Measurements from ENCODE around the gene CPNE2. TPM values are rescaled to one million over a fixed set of nuclear protein-coding genes. Genes with fewer than 3 reads are reported as not detected.

CPNE2 gene
- total and polyA plus RNA-seq, 10 of the 15 experiments (the other 5 are each of a cell fraction or from before 2014, with no cell fraction given), result 3.1 to 22.1 (median 9.9) TPM

- intact Hi-C loops (cut with micrococcal nuclease; ENCODE audit: unreplicated experiment), result no loop called here
Observed at GRCh38 chr16:57148481-57148880, 56.1 kb downstream of the CPNE2 start.

GRCh38 chr16:57149391-57149790 lies 57.0 kb downstream of the CPNE2 start:
- Histone ChIP-seq H3K27ac (ENCODE audit: control insufficient read depth, insufficient read depth) (no peak overlapping the region), H4K20me1 (ENCODE audit: control insufficient read depth, insufficient read depth) (no peaks in the 10 kb centered on the region), H3K4me1 (ENCODE audit: control insufficient read depth, insufficient read depth, low read length) (peaks cover 15% of the 10 kb centered on the region), H3K9me3 (replicated peaks; ENCODE audit: control insufficient read depth, insufficient read depth, low read length) (no peaks in the 10 kb centered on the region), H3K4me2 (ENCODE audit: control insufficient read depth, insufficient read depth) (no peak overlapping the region), H3K79me2 (ENCODE audit: control insufficient read depth, insufficient read depth, low read length) (no peaks in the 10 kb centered on the region), H3K4me3 (no peak overlapping the region), H3K9ac (ENCODE audit: control insufficient read depth, insufficient read depth, low read length) (no peak overlapping the region), H3K27me3 (replicated peaks in 1 of 2; ENCODE audit: control insufficient read depth in 2 of 2, insufficient read depth in 2 of 2, low read length in 1 of 2) (no peaks in the 10 kb centered on the region), H2AFZ (ENCODE audit: control insufficient read depth, low read depth, low read length) (no peak overlapping the region), H3K36me3 (ENCODE audit: control insufficient read depth in 2 of 2, insufficient read depth in 2 of 2, low read length in 1 of 2) (peaks cover 11 to 12% of the 10 kb centered on the region in 2 experiments)
- FAIRE-seq (no peak), DNase-seq (ENCODE audit: low read depth, low spot score) (no peak), ATAC-seq (no peak)
- intact Hi-C loops (cut with micrococcal nuclease; ENCODE audit: unreplicated experiment), result no loop called here
- in situ Hi-C loops (cut with MboI), result no loop called here
- TF ChIP-seq HDGF (IDR thresholded peaks at IDR 0.05) (no peak), IRF5 (IDR thresholded peaks at IDR 0.05; ENCODE audit: borderline replicate concordance) (no peak), TAF1 (IDR thresholded peaks at IDR 0.05; ENCODE audit: borderline replicate concordance, low read depth, low read length) (no peak)
- RAD21 ChIA-PET (ENCODE audit: unreplicated experiment), result no interaction called here
- CTCF ChIA-PET, result interaction anchor here (0.7 to 1.4 kb wide), 4 partner anchors 38 to 268 kb away, joined by 3 read pairs; no protein-coding TSS in a partner anchor
- SMC1A ChIA-PET (ENCODE audit: uncharacterized antibody, unreplicated experiment), result no interaction called here
- BruUV-seq (replicated peaks), result no TSS peak
- POLR2A ChIA-PET, result interaction anchor here (1.0 to 1.8 kb wide), 3 partner anchors 7 to 44 kb away, joined by 3 to 7 read pairs (median 3); no protein-coding TSS in a partner anchor
- WGBS (ENCODE audit: insufficient coverage, insufficient replicate concordance, low lambda C conversion rate, missing lambda C conversion rate), result 94% methylated on average over 10 of the region's 10 CpGs

More at GRCh38 chr16:57148481-57148880, 56.1 kb downstream of the CPNE2 start:
- ATAC-seq (no peak; the same call in 2 of the 3 replicates), DNase-seq (ENCODE audit: low read depth, low spot score) (no peak), FAIRE-seq (no peak)
- Histone ChIP-seq H3K27ac (ENCODE audit: control insufficient read depth, insufficient read depth) (no peak overlapping the region), H3K4me3 (no peak overlapping the region), H3K9ac (ENCODE audit: control insufficient read depth, insufficient read depth, low read length) (no peak overlapping the region), H3K4me1 (ENCODE audit: control insufficient read depth, insufficient read depth, low read length) (peaks cover 15% of the 10 kb centered on the region), H2AFZ (ENCODE audit: control insufficient read depth, low read depth, low read length) (no peak overlapping the region), H3K4me2 (ENCODE audit: control insufficient read depth, insufficient read depth) (no peak overlapping the region; the same call in 1 of the 2 replicates), H3K36me3 (ENCODE audit: control insufficient read depth in 2 of 2, insufficient read depth in 2 of 2, low read length in 1 of 2) (peaks cover 8% of the 10 kb centered on the region in 2 experiments), H3K27me3 (replicated peaks in 1 of 2; ENCODE audit: control insufficient read depth in 2 of 2, insufficient read depth in 2 of 2, low read length in 1 of 2) (no peaks in the 10 kb centered on the region), H4K20me1 (ENCODE audit: control insufficient read depth, insufficient read depth) (no peaks in the 10 kb centered on the region), H3K9me3 (replicated peaks; ENCODE audit: control insufficient read depth, insufficient read depth, low read length) (no peaks in the 10 kb centered on the region), H3K79me2 (ENCODE audit: control insufficient read depth, insufficient read depth, low read length) (no peaks in the 10 kb centered on the region)
- BruUV-seq (replicated peaks), result no TSS peak
- ChIA-PET RAD21 (ENCODE audit: unreplicated experiment) (no interaction called here), SMC1A (ENCODE audit: uncharacterized antibody, unreplicated experiment) (no interaction called here), CTCF (interaction anchor here (0.9 kb wide), 1 partner anchor 269 kb away, joined by 3 read pairs; no protein-coding TSS in a partner anchor), POLR2A (interaction anchor here (1.1 to 1.4 kb wide), 2 partner anchors 21 to 43 kb away, joined by 3 read pairs; no protein-coding TSS in a partner anchor)
- 95% methylated on average over 6 of the region's 6 CpGs for WGBS (ENCODE audit: insufficient coverage, insufficient replicate concordance, low lambda C conversion rate, missing lambda C conversion rate)
- TF ChIP-seq ZNF217 (IDR thresholded peaks at IDR 0.05) (no peak), ZNF24 (IDR thresholded peaks at IDR 0.05) (no peak), BHLHE40 (IDR thresholded peaks at IDR 0.05; ENCODE audit: borderline replicate concordance in 1 of 2, low read depth in 2 of 2, low read length in 1 of 2) (no peak), IRF4 (IDR thresholded peaks at IDR 0.05; ENCODE audit: low read depth, low read length) (no peak), IRF5 (IDR thresholded peaks at IDR 0.05; ENCODE audit: borderline replicate concordance) (no peak), CBFB (IDR thresholded peaks at IDR 0.05; ENCODE audit: low read depth) (no peak)
- in situ Hi-C loops (cut with MboI), result no loop called here
